NCI-H1048 (cell line): ENCODE data around the gene SF3A1.

Experiments used
- DNase-seq: peaks from one replicate; lab custom pipeline; 2025; lab: John Stamatoyannopoulos, UW

The SF3A1 gene

DNA sequence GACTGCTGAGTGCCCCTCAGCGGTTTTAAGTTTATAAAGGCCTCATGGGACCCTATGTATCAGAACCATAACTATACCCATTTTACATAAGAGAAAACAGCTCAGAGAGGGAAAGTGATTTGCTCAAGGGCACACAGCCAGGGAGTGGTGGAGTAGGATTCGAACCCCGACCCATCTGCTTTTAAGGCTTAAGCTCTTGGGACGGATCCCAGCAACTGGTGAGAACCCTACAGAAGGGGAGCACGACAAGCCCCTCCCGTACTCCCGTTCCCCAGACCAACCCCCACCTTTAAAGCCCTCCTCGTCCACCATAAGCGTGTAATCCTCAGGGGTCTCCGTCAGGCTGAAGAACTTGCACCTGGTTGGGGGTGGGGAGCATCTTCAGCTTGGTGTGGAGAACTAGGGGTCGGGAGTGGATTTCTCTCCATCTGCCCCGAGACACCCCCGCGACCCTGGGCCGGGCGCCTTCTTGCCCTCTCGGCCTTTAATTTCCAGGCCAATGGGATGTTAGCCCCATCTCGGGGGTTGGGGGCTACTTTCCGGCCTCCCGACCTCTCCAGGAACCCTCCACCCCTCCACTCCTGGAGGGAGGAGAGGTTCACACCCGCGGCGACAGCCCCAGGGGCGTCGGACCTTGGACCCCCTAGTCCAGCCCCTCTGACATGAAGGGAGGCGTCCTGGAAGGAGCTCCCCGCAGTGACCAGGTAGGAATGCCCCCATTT is 68.1 kb downstream of the SF3A1 start:
- DNase-seq = no peak

DNA sequence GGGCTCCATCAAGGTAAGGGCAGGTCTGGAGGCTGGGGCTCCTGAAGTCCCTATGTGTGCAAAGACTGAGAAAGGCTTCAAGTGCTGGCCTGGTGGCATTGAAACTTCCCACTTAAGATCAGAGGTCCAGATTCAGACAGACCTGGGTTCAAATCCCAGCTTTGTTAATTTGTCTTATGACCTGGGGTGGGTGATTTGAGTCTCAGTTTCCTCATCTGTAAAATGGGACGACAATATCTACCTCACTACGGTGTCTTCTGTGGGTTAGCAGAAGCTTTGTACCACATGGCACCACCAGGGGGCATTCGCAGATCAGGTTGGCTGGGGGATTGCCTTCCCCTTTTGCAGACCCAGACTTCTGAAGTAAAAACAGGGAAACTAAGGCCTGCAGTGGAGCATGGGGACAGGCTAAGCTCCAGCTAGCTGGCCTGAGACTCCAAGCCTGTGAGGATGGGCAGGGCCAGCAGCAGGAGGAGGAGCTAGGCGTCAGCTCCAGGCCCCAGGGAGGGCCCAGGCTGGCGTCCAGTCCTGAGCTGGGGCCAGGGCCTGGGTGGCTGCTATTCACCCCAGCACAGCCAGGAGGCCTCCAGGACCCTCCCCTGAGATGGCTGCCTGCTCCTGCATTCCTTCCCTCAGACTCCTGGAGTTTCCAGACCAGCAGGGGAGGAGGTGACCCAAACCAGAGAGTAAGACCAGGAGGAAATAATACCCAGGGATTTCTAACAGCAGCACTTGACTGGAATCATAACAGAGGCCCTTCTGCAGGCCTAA is 68.9 kb downstream of the SF3A1 start:
- peak; percentile 48 for DNase-seq

GRCh38 chr22:30286813-30287647 is 69.7 kb downstream of the SF3A1 start:
- DNase-seq = no peak

DNA sequence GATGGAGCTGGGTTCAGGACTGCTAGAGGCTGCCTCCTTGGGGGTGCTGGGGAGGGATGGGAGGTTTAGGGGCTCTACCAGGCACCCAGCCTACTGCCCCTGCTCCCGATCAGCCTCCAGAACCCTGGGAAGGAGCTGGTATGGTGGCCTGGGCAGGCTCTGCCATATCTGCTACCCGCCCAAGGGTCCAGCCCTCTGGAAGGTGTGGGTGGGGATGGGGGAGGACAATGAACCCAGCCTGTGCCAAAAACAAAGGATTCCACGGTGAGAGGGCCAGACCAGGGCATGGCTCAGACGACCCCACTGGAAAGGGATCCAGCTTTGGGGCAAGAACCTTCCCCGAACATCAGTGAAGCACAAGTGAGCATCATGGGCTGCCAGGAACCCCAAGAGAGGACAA is 70.4 kb downstream of the SF3A1 start:
- DNase-seq = no peak

- no peak for DNase-seq
These were observed 70.9 kb downstream of the SF3A1 start for GRCh38 chr22:30285846-30286200.

DNA sequence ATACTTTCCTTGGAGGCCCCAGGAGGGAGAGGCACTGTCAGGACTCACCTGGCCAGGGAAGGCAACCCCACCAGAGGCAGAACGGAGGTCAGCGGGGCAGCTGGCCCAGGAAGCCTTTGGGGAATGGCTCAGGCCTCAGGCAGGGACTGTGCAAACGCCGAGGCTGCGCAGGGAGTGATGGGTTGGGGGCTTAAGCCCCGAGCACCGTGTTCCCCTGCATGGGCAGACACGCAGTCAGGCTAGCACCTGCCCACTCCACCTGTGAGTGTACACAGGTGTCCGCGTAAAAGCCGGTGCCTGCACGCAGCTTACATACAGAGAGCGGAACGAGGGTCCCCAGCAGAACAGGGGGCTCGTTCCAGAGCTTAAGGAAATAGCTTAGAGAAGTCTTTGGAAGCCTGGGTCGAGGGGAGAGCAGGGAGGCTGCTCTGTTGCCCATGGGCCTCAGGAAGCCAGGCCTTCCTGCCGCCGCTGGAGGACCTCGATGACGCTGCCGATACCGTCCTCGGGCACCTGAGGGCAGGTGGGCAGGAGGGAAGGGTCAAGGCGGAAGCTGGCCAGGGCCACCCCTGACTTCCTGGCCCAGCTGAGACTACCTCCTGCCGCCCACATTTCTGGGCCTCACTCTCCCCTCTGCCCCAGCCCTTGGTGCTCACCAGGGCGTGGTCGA is 71.4 kb downstream of the SF3A1 start:
- no peak for DNase-seq

DNA sequence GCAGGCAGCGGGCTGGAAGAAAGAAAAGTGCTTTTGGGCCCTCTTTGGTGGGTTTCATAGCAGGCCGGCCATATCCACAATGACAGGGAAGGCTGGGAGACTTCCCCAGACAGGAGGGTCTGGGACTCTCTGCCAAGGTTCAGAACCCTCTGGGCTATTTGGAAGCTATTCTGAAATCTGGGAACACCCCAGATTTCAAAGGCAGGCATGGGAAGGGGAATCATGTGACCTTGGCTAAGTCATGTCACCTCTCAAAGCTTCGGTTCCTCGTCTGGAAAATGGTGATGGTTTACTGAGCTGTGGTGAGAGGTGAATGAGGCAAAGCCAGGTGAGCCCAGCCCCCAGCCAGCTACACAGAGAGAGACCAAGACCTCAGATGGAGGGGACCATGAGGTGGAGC is 72.0 kb downstream of the SF3A1 start:
- no peak for DNase-seq

GRCh38 chr22:30284172-30284571 is 72.5 kb downstream of the SF3A1 start:
- no peak for DNase-seq

DNA sequence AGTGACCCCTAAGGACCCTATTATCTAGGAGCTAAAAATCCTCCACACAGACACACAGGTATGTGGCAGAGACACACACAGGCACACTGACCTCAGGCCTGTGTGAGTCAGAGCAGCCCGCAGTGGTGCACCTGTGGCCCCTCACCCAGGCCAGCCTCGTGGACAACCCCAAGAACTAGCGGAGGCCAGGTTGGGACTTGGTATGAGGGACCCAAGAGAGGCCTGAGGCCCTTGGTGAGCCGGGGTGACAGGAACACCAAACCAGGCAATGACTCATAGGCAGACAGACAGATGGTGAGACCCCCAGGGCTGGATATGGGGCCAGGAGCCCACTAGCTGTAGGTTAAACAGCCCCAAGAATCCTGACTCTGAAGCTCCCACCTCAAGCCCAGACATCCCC is 73.4 kb downstream of the SF3A1 start:
- no peak for DNase-seq

DNA sequence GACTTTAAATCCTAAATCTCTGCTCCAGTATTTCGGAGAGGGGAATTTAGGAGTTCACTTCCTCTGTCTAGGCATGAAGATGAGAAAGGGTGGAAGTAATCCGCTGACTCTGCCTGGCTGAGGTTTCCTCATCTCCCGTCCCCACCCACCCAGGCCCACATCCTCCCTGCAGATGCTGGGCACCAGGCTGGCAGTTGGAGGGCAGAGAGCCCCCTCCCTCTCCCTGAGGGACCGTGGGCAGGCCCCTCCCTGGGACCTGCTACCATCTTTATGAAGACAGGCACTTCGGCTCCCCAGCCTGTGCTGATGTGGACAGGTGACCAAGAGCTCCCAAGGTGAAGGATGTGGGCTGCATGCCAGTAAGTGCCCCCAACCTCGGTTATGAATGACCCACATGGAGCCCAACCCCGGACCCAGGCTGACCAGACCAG is 74.1 kb downstream of the SF3A1 start:
- DNase-seq = no peak
